Neuronal stem cell (in vitro differentiated cells): Measurements from ENCODE around the gene PATJ.

Experiments used
- DNase-seq: peaks from one replicate; pipeline ENCODE4 v3.0.0-alpha.2; 2013; ENCODE audit warnings: low spot score
- H2AFZ ChIP-seq: one replicate; pipeline ENCODE4 v1.6.1; 2013; ENCODE audit warnings: mild to moderate bottlenecking, low read length, inconsistent platforms
- H2AK5ac ChIP-seq: 2 replicates; pipeline ENCODE4 v1.6.1; 2013; ENCODE audit warnings: low read depth, mild to moderate bottlenecking, inconsistent platforms, low read length, moderate library complexity, mixed read lengths
- H2BK120ac ChIP-seq: 2 replicates; pipeline ENCODE4 v1.6.1; 2013; ENCODE audit warnings: low read depth, mild to moderate bottlenecking, inconsistent platforms, low read length, moderate library complexity, mixed read lengths
- H2BK12ac ChIP-seq: one replicate; pipeline ENCODE4 v1.6.1; 2013; ENCODE audit warnings: low read length, inconsistent platforms
- H2BK15ac ChIP-seq: 2 replicates; pipeline ENCODE4 v1.6.1; 2013; ENCODE audit warnings: mild to moderate bottlenecking, low read length, inconsistent platforms, mixed read lengths
- H2BK5ac ChIP-seq: one replicate; pipeline ENCODE4 v1.6.1; 2013; ENCODE audit warnings: inconsistent platforms, mild to moderate bottlenecking, low read length, moderate library complexity
- H3K14ac ChIP-seq: one replicate; pipeline ENCODE4 v1.6.1; 2013; ENCODE audit warnings: low read length, inconsistent platforms
- H3K18ac ChIP-seq: 2 replicates; pipeline ENCODE4 v1.6.1; 2013; ENCODE audit warnings: low read length, inconsistent platforms
- H3K23ac ChIP-seq: 2 replicates; pipeline ENCODE4 v1.6.1; 2013; ENCODE audit warnings: low read depth, mild to moderate bottlenecking, mixed read lengths, low read length, inconsistent platforms; ENCODE audit not compliant: poor library complexity
- H3K27ac ChIP-seq: replicated peaks from 3 replicates; pipeline ENCODE4 v1.5.1; 2013; ENCODE audit warnings: low read length, inconsistent platforms
- H3K27me3 ChIP-seq, 3 experiments: 2 replicates each; pipeline ENCODE4 v1.6.1; 2013; ENCODE audit warnings: low read length in 3 of 3, mild to moderate bottlenecking in 2 of 3, inconsistent platforms in 1 of 3, low read depth in 1 of 3, mixed read lengths in 1 of 3, moderate library complexity in 1 of 3; ENCODE audit not compliant: control insufficient read depth in 3 of 3, insufficient read depth in 3 of 3
- H3K36me3 ChIP-seq, 2 donors: replicated peaks in 1 of 2; 2 replicates each; pipeline ENCODE4 v1.6.1; 2013; ENCODE audit warnings: low read length in 2 of 2; ENCODE audit not compliant: control insufficient read depth in 2 of 2, insufficient read depth in 2 of 2
- H3K4ac ChIP-seq: 2 replicates; pipeline ENCODE4 v1.6.1; 2013; ENCODE audit warnings: inconsistent platforms, mild to moderate bottlenecking, low read length, moderate library complexity
- H3K4me1 ChIP-seq, 2 donors: 1 replicate in 1 of 2; 2 replicates in 1 of 2; pipeline ENCODE4 v1.6.1; 2013; ENCODE audit warnings: low read length in 2 of 2, low read depth in 1 of 2; ENCODE audit not compliant: control insufficient read depth in 2 of 2, insufficient read depth in 1 of 2
- H3K4me2 ChIP-seq: one replicate; pipeline ENCODE4 v1.6.1; 2013; ENCODE audit warnings: mild to moderate bottlenecking, low read length, inconsistent platforms; ENCODE audit not compliant: insufficient read depth, poor library complexity, severe bottlenecking
- H3K4me3 ChIP-seq, 2 donors: 2 replicates each; pipeline ENCODE4 v1.5.1; 2013; ENCODE audit warnings: low read length in 2 of 2, mild to moderate bottlenecking in 2 of 2, inconsistent platforms in 1 of 2, moderate library complexity in 1 of 2
- H3K79me1 ChIP-seq: one replicate; pipeline ENCODE4 v1.6.1; 2013; ENCODE audit warnings: low read depth, mild to moderate bottlenecking, inconsistent platforms, low read length, moderate library complexity
- H3K9ac ChIP-seq: one replicate; pipeline ENCODE4 v1.6.1; 2013; ENCODE audit warnings: mild to moderate bottlenecking, low read depth, low read length, inconsistent platforms; ENCODE audit not compliant: poor library complexity
- H3K9me3 ChIP-seq, 2 donors: replicated peaks in 1 of 2; 2 replicates each; pipeline versions ENCODE3 to v1.6.1; 2013; ENCODE audit warnings: low read length in 2 of 2, mild to moderate bottlenecking in 2 of 2, inconsistent platforms in 1 of 2, low read depth in 1 of 2, mixed read lengths in 1 of 2, moderate library complexity in 1 of 2; ENCODE audit not compliant: control insufficient read depth in 2 of 2, insufficient read depth in 1 of 2
- H4K8ac ChIP-seq: one replicate; pipeline ENCODE4 v1.6.1; 2013; ENCODE audit warnings: low read depth, mild to moderate bottlenecking, inconsistent platforms, low read length, moderate library complexity
- H4K91ac ChIP-seq: one replicate; pipeline ENCODE4 v1.6.1; 2013; ENCODE audit warnings: low read length, low read depth, mild to moderate bottlenecking, inconsistent platforms; ENCODE audit not compliant: poor library complexity
- WGBS, 2 donors: extraction: QIAGEN DNeasy Blood & Tissue Kit; methylation state at CpG; one replicate each; pipeline ENCODE4 v1.1.7; 2013; ENCODE audit warnings: missing lambda C conversion rate in 2 of 2, mixed read lengths in 1 of 2; ENCODE audit not compliant: insufficient read length in 2 of 2, insufficient replicate concordance in 1 of 2; ENCODE audit errors: extremely low coverage in 2 of 2; 5-methylcytosine and 5-hydroxymethylcytosine counted together

Gene PATJ

DNA sequence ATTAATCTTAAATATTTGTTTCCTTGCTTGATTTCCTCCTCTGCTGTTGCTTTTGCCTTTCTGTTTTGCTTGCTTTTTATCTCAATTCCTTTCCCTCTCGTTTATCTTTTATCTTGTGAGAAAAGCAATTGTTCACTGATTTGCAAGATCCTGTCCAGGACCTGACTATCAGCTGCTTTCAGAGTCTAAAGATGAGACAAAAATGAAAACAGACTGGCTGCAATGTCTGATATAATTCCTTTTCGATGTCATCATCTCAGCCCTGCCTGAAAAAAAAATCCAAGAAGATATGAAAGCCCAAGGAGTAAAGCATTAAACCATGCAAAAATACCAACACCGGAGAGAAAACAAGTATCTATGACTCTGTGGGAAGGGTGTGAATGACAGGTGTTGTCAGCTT is 225.5 kb downstream of the PATJ start:
- H3K18ac ChIP-seq = no peak overlapping the region

DNA sequence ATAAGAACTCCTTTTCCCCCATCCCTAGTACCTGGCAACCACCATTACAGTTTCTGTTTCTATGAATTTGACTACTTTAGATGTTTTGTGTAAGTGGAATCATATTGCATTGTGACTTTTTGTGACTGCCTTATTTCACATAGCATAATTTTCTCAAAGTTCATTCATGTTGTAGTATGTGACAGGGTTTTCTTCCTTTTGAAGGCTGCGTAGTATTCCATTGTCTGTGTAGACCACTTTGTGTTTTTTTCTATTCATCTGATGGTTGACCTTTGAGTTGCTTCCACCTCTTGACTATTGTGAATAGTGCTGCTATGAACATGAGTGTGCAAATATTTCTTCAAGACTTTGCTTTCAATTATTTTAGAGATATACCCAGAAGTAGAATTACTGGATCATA is 226.6 kb downstream of the PATJ start:
- H3K9me3 ChIP-seq = no peaks in the 10 kb centered on the region
- H4K8ac ChIP-seq = no peak overlapping the region
- H3K27ac ChIP-seq = no peak overlapping the region
- no peak overlapping the region for H3K23ac ChIP-seq
- no peaks in the 10 kb centered on the region for H3K27me3 ChIP-seq
- no peak overlapping the region for H3K9ac ChIP-seq
- no peak overlapping the region for H3K4ac ChIP-seq
- no peak overlapping the region for H4K91ac ChIP-seq
- no peak for DNase-seq
- H2AK5ac ChIP-seq = no peak overlapping the region
- H3K18ac ChIP-seq = no peak overlapping the region
- H2BK15ac ChIP-seq = no peak overlapping the region
- no peak overlapping the region for H3K4me3 ChIP-seq
- no peak overlapping the region for H3K14ac ChIP-seq
- WGBS, 2 donors = no CpG with 5 or more reads among the region's 1 CpG
- H3K4me1 ChIP-seq = no peaks in the 10 kb centered on the region
- H3K79me1 ChIP-seq = no peaks in the 10 kb centered on the region
- no peak overlapping the region for H2BK5ac ChIP-seq
- H2BK120ac ChIP-seq = no peak overlapping the region
- H3K4me2 ChIP-seq = no peak overlapping the region
- no peak overlapping the region for H2AFZ ChIP-seq
- H2BK12ac ChIP-seq = no peak overlapping the region
- H3K36me3 ChIP-seq = no peaks in the 10 kb centered on the region

More for the DNA sequence above, 225.5 kb downstream of the PATJ start:
- no peaks in the 10 kb centered on the region for H3K36me3 ChIP-seq
- no peak overlapping the region for H3K4ac ChIP-seq
- no peak overlapping the region for H2BK12ac ChIP-seq
- H2AFZ ChIP-seq = peak overlapping the region; percentile 18
- H3K14ac ChIP-seq = no peak overlapping the region
- H3K23ac ChIP-seq = no peak overlapping the region
- DNase-seq = no peak
- no peak overlapping the region for H3K9ac ChIP-seq
- no peak overlapping the region for H3K4me2 ChIP-seq
- H3K27me3 ChIP-seq = no peaks in the 10 kb centered on the region
- no peak overlapping the region for H4K91ac ChIP-seq
- H2AK5ac ChIP-seq = no peak overlapping the region
- H4K8ac ChIP-seq = no peak overlapping the region
- WGBS, 2 donors = no CpG with 5 or more reads among the region's 3 CpGs
- no peak overlapping the region for H2BK5ac ChIP-seq
- H3K4me1 ChIP-seq = no peaks in the 10 kb centered on the region
- no peak overlapping the region for H3K27ac ChIP-seq
- H3K4me3 ChIP-seq = no peak overlapping the region
- no peaks in the 10 kb centered on the region for H3K9me3 ChIP-seq
- H3K79me1 ChIP-seq = no peaks in the 10 kb centered on the region
- H2BK15ac ChIP-seq = no peak overlapping the region
- H2BK120ac ChIP-seq = no peak overlapping the region

DNA sequence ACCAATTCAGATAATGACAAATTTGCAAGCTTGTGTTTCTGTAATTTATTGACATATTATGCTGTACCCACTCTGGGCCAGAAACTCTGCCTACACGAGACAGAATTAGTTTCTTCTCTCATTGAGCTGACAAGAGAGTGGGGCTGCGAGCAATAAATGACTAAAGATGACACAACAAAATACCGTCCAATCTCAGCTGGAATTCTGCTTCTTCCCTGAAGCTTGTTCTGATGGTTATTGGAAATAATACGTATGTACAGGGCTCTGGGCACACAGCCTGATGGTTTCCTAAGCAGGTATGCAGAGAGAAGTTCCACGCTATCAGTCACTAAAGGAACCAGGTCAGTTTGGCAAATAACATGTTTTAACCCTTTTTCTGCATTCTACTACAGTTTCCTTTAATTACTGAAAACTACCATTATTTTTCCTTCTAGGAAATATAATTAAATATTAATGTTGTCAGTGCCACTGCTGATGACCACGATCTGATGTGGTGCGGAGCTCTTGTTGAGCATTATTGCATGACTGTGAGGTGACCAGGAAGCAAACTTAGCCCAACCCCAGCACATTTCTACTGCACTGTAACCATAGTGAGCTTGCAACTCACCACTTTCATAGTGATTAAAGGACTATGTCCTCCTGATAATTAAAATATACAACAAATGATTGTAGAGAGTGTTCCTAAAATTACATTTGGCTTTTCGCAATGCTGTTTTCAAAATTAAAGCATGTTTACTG is 231.0 kb downstream of the PATJ start:
- no peak overlapping the region for H3K18ac ChIP-seq
- H2BK5ac ChIP-seq = no peak overlapping the region
- H2BK12ac ChIP-seq = no peak overlapping the region
- H3K27ac ChIP-seq = no peak overlapping the region
- no peak overlapping the region for H3K9ac ChIP-seq
- H4K8ac ChIP-seq = no peak overlapping the region
- no peak overlapping the region for H2AFZ ChIP-seq
- no peaks in the 10 kb centered on the region for H3K27me3 ChIP-seq
- no peaks in the 10 kb centered on the region for H3K36me3 ChIP-seq
- no peak overlapping the region for H2AK5ac ChIP-seq
- no peak overlapping the region for H2BK120ac ChIP-seq
- H4K91ac ChIP-seq = no peak overlapping the region
- no peak for DNase-seq
- H3K9me3 ChIP-seq = no peaks in the 10 kb centered on the region
- WGBS, 2 donors = no CpG with 5 or more reads among the region's 8 CpGs
- H3K4me2 ChIP-seq = no peak overlapping the region
- H3K79me1 ChIP-seq = no peaks in the 10 kb centered on the region
- H3K14ac ChIP-seq = no peak overlapping the region
- H3K4me1 ChIP-seq = no peaks in the 10 kb centered on the region
- H3K4me3 ChIP-seq = no peak overlapping the region
- H3K4ac ChIP-seq = no peak overlapping the region
- no peak overlapping the region for H2BK15ac ChIP-seq
- no peak overlapping the region for H3K23ac ChIP-seq

DNA sequence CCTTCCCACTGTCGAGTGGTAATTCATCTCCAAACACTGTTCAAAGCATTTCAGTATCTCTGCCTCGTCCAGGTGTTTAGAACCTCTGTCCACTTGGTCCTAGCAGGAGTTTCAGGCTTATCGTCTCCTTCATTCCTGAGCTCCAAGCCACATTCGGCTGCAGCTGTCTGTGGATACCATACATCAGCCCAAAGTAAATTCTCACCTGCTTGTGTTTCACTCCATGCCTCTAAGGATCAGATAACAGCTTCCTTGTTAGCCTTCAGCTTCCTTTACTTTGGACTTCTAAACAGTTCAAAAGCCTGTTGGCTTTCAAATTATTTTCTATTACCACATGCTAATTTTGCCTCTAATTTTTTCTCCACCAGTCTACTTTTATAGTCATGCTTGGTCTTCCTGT is 233.4 kb downstream of the PATJ start:
- no peaks in the 10 kb centered on the region for H3K36me3 ChIP-seq
- no peak overlapping the region for H3K27ac ChIP-seq
- no peak overlapping the region for H3K23ac ChIP-seq
- H3K4me3 ChIP-seq = no peak overlapping the region
- no peak overlapping the region for H2AFZ ChIP-seq
- no peak overlapping the region for H3K14ac ChIP-seq
- no peaks in the 10 kb centered on the region for H3K4me1 ChIP-seq
- no peak overlapping the region for H2BK15ac ChIP-seq
- no peaks in the 10 kb centered on the region for H3K79me1 ChIP-seq
- no peak overlapping the region for H3K4me2 ChIP-seq
- no peak overlapping the region for H3K18ac ChIP-seq
- no CpG with 5 or more reads among the region's 4 CpGs for WGBS, 2 donors
- H3K27me3 ChIP-seq = no peaks in the 10 kb centered on the region
- no peak overlapping the region for H3K4ac ChIP-seq
- H3K9ac ChIP-seq = no peak overlapping the region
- H2BK12ac ChIP-seq = no peak overlapping the region
- H2BK5ac ChIP-seq = no peak overlapping the region
- no peak overlapping the region for H4K91ac ChIP-seq
- DNase-seq = no peak
- H2BK120ac ChIP-seq = no peak overlapping the region
- H4K8ac ChIP-seq = no peak overlapping the region
- no peaks in the 10 kb centered on the region for H3K9me3 ChIP-seq
- H2AK5ac ChIP-seq = no peak overlapping the region
